Stimulated activated CD8-positive, alpha-beta memory T cell treated with anti-CD3 and anti-CD28 coated beads, Interleukin-7, amount 100 ng/mL, for 24 hours (primary cell): ENCODE results near the gene RBM44.

ENCODE experiments used
- DNase-seq: peaks from one replicate; pipeline ENCODE4 v3.0.0-alpha.2; 2020; ENCODE audit warnings: low read depth

The RBM44 gene

DNA sequence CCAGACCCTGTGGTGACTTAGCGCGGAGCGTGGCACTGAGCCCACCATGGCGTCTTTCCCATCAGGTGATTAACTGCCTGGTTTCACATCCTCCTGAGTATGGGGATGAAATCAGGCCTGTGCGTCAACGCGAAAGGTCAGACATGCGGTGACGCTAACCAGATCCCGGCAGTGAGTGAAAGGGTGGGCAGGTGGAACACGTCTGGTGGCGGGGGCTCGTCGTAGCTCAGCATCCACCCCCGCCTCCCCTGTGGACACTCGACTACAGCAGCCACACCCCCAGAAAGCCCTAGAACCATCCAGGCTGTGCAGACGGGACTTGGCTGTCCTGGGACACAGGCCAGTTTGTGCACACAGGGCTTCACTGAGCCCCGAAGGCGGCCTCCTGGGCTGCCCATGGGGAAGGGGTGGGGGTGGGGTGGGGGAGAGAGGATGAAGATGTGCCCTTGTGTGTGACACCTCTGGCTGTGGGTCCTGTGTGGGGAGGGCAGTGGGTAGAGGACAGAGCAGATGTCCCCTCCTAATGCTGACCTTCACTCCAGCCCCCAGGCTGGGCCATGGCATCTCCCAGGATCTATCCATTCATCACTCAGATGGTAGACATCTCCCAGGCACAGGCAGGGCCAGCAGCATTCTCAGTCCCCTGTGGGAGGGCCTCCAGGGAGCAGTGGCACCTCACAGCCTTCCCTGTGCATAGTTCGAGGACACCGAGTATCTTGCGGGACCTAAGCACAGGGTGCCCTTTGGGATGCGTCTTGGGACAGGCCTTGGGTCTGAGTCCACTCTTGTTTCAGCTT is 88.3 kb downstream of the RBM44 start:
- no peak for DNase-seq

DNA sequence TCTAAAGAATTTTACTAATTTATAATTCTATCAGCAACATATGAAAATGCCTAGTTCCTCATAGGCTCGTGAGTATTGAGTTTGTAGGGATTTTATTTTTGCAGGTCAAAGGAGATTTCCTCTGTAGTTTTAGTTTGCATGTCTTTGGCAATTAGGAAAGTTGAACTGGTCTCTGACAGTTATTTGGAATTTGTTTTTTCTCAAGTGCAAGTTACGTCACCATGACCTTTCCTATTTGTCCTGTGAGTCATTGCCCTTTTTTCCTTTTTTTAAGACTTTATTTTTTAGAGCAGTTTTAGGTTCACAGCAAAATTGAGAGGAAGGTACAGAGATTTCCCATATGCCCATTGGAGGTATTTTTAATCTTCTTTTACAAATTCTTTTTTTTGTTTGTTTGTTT is 89.8 kb downstream of the RBM44 start:
- DNase-seq: no peak

DNA sequence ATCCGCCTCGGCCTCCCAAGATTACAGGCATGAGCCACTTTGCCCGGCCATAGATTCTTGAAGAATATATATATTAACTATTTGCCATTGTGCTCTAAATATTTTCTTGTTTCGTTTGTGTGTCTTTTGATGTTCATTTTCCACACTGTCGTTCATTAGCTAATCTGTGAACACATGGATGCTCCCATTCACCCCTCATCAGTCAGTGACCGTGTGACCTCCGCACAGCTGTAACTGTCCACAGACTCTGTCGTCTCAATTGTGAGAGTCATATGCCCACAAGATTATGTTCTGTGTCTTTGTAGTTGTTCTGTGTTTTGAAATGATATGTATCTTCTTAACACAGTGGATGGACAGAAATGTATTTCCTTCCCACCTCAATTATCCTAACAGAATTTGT is 90.4 kb downstream of the RBM44 start:
- no peak for DNase-seq

DNA sequence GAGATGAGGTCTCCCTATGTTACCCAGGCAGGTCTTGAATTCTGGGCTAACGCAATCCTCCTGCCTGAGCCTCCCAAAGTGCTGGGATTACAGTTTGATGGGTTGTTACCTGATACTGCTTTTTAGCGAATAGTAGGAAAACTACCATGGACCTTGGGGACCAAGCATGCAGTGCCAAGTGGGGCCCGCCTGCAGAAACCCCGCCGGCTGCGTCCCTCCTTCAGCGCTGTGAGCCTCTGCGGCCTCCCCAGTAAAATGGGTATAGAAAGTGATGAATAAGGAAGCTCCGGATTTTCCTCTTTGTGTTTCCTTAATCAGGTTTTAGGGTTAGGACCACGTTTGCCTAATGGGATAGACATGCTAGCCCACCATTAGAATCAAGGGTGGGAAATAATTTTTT is 91.2 kb downstream of the RBM44 start:
- no peak for DNase-seq
